PC-3 (cell line): ENCODE data around the gene FOXI1.

ENCODE experiments used
- CTCF ChIP-seq: fragments of 300-600 bp; sonication (generic); conservative IDR thresholded peaks from 2 replicates; pipeline ENCODE4 v1.5.1; 2017; ENCODE audit warnings: antibody characterized with exemption, low read depth, mild to moderate bottlenecking, low read length
- EZH2 ChIP-seq: fragments of 300-600 bp; sonication (generic); IDR thresholded peaks from one replicate; pipeline ENCODE4 v1.6.1; 2017; ENCODE audit warnings: antibody characterized with exemption, mild to moderate bottlenecking, low read length; ENCODE audit not compliant: unreplicated experiment
- EZH2phosphoT487 ChIP-seq: fragments of 300-600 bp; sonication (generic); IDR thresholded peaks from 2 replicates; pipeline ENCODE4 v1.6.1; 2018; ENCODE audit warnings: mild to moderate bottlenecking, antibody characterized with exemption, low read length, borderline replicate concordance

GRCh38 chr5:170147753-170148264, 42.1 kb downstream of the FOXI1 start:
- TF ChIP-seq CTCF (no peak), EZH2 (no peak), EZH2phosphoT487 (no peak)
